Measurements from ENCODE around the gene HTR3D. TPM values are rescaled to one million over a fixed set of nuclear protein-coding genes. Genes with fewer than 3 reads are reported as not detected.

The HTR3D gene
- total and polyA plus RNA-seq, 9 of the 15 experiments (the other 6 are each of a cell fraction or from before 2014, with no cell fraction given): not detected

DNA sequence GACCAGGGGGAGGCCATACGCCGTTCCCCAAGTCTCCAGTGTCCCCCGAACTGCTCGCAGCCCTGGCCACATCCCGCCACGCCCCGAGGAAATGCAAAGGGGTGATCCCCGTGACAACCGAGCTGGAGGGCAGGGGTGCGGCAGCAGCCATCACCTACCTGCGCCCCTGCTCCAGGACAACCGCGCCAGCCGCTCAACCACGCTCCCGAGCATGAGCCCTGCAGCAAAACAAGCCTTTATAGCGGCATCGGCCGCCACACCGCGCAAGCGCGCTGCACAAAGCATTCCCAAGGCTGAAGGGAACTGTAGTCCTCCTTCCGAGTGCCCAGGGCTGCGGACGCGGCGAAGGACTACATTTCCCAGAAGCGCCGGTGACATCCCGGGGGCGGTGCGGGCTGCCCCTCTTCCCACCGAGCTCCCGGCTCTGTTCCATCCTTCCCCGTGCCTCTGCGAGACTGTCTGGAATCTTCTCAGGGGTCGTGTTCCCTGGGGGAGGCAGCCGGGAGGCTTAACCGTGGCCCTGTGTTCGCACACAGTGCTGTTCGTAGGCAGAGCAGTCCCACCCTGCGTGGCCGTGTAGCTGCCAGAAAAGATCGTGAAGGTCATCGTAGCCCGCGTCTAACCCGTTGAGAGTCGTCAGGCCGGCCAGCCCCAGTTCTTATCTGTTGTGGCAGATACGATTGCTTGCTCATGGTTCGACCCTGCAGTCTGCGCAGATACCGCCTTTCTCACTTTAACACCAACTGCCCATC lies 13.7 kb upstream of the HTR3D start, which contains the start of gene ABCC5 (continued):
- TF ChIP-seq SAP30 (IDR thresholded peaks at IDR 0.05; ENCODE audit: borderline replicate concordance, insufficient read depth, low read depth, low read length, poor library complexity, severe bottlenecking) (peak; percentile 14), NCOR1 (IDR thresholded peaks at IDR 0.05) (peak; percentile 92), TRIM28 (IDR thresholded peaks at IDR 0.05) (0 out of 2 replicates have a peak, but pooled peaks have one; percentile 26), JUND (IDR thresholded peaks at IDR 0.05; ENCODE audit: borderline replicate concordance, low read depth, low read length) (peak; percentile 58), JUND (tag; IDR thresholded peaks at IDR 0.05; ENCODE audit: borderline replicate concordance, low read depth, low read length) (peak; percentile 58; the same call in 2 of the 3 replicates), JUNB (CRISPR knock-in tag; conservative IDR thresholded peaks at IDR 0.05) (no peak), DIDO1 (tag; IDR thresholded peaks at IDR 0.05; ENCODE audit: low read depth) (peak; percentile 50; the same call in 1 of the 2 replicates), RBM25 (IDR thresholded peaks at IDR 0.05; ENCODE audit: low read depth, low read length, severe bottlenecking) (no peak), ZNF57 (CRISPR knock-in tag; IDR thresholded peaks at IDR 0.05) (0 out of 2 replicates have a peak, but pooled peaks have one; percentile 7), RFX7 (CRISPR knock-in tag; IDR thresholded peaks at IDR 0.05) (no peak), ZNF134 (CRISPR knock-in tag; conservative IDR thresholded peaks at IDR 0.05) (no peak), TARDBP (IDR thresholded peaks at IDR 0.05) (no peak), EHMT2 (IDR thresholded peaks at IDR 0.05) (no peak), KAT7 (CRISPR knock-in tag; IDR thresholded peaks at IDR 0.05; ENCODE audit: borderline replicate concordance) (peak; percentile 93; the same call in 1 of the 2 replicates), POLR2H (tag; IDR thresholded peaks at IDR 0.05; ENCODE audit: low read depth) (peak; percentile 54), MBD2 (IDR thresholded peaks at IDR 0.05; ENCODE audit: borderline replicate concordance, low read depth) (peak; percentile 74; the same call in 1 of the 2 replicates), RB1 (IDR thresholded peaks at IDR 0.05; ENCODE audit: low read depth) (peak; percentile 11; the same call in 1 of the 2 replicates), POLR2G (IDR thresholded peaks at IDR 0.05; ENCODE audit: low read depth, low read length) (peak; percentile 93), FOXK2 (conservative IDR thresholded peaks at IDR 0.05 in 1 of 2, IDR thresholded peaks at IDR 0.05 in 1 of 2; ENCODE audit: low read depth in 2 of 2) (peak in 1 of 2 experiments; percentile 5; a peak in 2 of 4 replicates), ZNF143 (CRISPR knock-in tag; IDR thresholded peaks at IDR 0.05) (peak; percentile 93), LARP7 (IDR thresholded peaks at IDR 0.05) (no peak), SUPT5H (IDR thresholded peaks at IDR 0.05) (peak; percentile 84), ZNF124 (CRISPR knock-in tag; IDR thresholded peaks at IDR 0.05) (no peak)
- TF ChIP-seq, protein P1, sequence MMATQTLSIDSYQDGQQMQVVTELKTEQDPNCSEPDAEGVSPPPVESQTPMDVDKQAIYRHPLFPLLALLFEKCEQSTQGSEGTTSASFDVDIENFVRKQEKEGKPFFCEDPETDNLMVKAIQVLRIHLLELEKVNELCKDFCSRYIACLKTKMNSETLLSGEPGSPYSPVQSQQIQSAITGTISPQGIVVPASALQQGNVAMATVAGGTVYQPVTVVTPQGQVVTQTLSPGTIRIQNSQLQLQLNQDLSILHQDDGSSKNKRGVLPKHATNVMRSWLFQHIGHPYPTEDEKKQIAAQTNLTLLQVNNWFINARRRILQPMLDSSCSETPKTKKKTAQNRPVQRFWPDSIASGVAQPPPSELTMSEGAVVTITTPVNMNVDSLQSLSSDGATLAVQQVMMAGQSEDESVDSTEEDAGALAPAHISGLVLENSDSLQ (IDR thresholded peaks at IDR 0.05): peak; percentile 89
- TF ChIP-seq, protein P2, sequence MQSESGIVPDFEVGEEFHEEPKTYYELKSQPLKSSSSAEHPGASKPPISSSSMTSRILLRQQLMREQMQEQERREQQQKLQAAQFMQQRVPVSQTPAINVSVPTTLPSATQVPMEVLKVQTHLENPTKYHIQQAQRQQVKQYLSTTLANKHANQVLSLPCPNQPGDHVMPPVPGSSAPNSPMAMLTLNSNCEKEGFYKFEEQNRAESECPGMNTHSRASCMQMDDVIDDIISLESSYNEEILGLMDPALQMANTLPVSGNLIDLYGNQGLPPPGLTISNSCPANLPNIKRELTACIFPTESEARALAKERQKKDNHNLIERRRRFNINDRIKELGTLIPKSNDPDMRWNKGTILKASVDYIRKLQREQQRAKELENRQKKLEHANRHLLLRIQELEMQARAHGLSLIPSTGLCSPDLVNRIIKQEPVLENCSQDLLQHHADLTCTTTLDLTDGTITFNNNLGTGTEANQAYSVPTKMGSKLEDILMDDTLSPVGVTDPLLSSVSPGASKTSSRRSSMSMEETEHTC (IDR thresholded peaks at IDR 0.05): no peak
- TF ChIP-seq, protein P3, sequence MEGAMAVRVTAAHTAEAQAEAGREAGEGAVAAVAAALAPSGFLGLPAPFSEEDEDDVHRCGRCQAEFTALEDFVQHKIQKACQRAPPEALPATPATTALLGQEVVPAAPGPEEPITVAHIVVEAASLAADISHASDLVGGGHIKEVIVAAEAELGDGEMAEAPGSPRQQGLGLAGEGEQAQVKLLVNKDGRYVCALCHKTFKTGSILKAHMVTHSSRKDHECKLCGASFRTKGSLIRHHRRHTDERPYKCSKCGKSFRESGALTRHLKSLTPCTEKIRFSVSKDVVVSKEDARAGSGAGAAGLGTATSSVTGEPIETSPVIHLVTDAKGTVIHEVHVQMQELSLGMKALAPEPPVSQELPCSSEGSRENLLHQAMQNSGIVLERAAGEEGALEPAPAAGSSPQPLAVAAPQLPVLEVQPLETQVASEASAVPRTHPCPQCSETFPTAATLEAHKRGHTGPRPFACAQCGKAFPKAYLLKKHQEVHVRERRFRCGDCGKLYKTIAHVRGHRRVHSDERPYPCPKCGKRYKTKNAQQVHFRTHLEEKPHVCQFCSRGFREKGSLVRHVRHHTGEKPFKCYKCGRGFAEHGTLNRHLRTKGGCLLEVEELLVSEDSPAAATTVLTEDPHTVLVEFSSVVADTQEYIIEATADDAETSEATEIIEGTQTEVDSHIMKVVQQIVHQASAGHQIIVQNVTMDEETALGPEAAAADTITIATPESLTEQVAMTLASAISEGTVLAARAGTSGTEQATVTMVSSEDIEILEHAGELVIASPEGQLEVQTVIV (CRISPR knock-in tag; IDR thresholded peaks at IDR 0.05; ENCODE audit: borderline replicate concordance): no peak
